ENCODE measurements around the gene CLK1.

CLK1 gene

GRCh38 chr2:200810252-200810997, 54.0 kb downstream of the CLK1 start:
- DNase-seq: no peak

- DNase-seq: no peak
These were observed 54.8 kb downstream of the CLK1 start for GRCh38 chr2:200809506-200810251.

Data from stimulated activated CD4-positive, alpha-beta T cell treated with anti-CD3 and anti-CD28 coated beads, Interleukin-2, amount 100 ng/mL, for 24 hours (primary cell).